Cerebellar nuclear complex (tissue), 1 donor: ENCODE measurements around the gene ZBTB6.

Source experiments
- DNase-seq, 2 experiments: peaks; one replicate each; lab custom pipeline; 2025; lab: John Stamatoyannopoulos, UW

Gene ZBTB6, protein sequence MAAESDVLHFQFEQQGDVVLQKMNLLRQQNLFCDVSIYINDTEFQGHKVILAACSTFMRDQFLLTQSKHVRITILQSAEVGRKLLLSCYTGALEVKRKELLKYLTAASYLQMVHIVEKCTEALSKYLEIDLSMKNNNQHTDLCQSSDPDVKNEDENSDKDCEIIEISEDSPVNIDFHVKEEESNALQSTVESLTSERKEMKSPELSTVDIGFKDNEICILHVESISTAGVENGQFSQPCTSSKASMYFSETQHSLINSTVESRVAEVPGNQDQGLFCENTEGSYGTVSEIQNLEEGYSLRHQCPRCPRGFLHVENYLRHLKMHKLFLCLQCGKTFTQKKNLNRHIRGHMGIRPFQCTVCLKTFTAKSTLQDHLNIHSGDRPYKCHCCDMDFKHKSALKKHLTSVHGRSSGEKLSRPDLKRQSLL

DNA sequence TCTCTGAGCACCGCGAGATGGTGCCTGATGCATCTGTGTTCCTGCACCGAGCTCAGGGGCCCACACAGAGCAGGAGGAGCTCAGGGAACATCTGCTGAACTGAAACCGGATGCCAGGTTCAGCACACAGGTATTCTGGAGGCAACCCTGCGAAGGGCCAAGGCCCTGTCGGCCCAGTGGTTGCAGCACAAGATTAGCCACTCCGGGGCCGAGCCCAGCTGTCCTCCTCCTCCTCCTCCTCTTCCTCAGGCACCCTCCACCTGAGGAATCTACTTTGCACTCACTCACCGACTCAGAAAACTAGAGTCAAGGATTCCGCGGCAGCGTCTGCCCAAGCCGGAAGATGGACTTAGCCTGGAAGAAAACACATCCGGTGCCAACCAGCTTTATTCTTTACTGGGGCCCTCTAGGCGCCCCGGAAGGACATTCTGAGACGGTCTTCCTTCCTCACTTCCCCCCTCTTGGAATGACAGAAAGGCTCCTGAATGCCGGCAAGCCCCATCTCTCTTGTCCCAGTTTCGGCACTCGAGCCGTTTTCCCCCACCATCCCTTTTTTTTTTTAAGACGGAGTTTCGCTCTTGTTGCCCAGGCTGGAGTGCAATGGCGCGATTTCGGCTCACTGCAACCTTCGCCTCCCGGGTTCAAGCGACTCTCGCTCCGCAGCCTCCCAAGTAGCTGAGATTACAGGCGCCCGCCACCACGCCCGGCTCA lies at the start of gene ZBTB6:
Gene ZBTB6, minus strand, starts transcription at position 360 of the 710 bp plus-strand sequence. CDS start 1,251 bp downstream, outside the sequence.
- DNase-seq = peak; percentile 18 to 38

DNA sequence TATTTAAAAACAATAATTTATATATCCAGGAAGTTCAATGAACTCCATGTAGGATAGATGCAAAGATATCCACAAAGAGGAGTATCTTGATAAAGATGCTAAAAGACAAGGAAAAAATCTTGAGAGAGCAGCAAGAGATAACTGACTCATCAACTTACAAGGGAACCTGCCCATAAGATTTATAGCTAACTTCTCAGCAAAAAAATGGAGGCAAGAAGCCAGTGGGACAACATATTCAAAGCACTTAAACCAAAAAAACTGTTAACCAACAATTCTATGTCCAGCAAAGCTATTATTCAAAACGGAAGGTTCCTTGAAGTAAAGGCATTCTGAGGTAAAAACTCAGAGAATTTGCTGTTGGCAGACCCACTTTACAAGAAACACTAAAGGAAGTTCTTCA lies 48.0 kb upstream of the ZBTB6 start:
- no peak for DNase-seq

DNA sequence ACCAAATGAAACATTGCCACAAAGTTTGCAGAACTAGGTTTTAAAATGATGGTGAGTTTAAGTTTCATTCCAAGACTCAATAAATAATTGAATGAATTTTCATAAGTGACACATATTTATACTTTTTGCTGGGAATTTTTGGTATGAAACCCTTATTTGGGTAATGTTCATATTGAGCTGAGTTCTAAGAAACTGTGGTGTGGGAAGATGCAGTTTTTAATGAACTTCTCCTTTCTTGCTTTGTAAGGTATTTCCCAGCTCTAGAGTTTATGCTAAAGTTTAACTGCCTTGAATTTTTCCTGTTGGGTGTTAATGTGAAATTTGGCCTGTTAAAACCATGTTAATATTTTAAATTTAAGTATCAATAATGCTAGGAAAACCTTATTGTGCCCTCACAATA lies 42.8 kb upstream of the ZBTB6 start:
- DNase-seq = no peak

DNA sequence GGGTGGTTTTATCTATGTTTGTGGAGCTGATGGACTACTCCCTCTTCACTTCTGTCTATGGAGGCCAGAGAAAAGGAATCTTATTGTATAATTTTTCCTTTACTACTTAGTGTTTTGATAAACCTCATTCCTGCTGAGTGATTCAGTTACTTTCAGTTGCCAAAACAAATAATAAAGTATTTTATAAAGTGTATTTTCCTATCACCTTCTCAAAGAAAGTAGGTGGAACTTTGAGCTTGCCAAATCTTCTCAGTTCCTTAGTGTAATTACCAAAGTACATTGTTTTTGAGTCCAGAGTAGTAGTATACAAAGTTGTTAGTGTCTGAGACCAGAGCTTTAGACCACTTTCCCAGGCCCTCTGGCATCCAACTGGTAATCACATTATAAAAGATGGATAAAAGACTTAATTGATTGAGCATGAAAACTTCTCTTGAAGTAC lies 41.1 kb upstream of the ZBTB6 start:
- no peak for DNase-seq

DNA sequence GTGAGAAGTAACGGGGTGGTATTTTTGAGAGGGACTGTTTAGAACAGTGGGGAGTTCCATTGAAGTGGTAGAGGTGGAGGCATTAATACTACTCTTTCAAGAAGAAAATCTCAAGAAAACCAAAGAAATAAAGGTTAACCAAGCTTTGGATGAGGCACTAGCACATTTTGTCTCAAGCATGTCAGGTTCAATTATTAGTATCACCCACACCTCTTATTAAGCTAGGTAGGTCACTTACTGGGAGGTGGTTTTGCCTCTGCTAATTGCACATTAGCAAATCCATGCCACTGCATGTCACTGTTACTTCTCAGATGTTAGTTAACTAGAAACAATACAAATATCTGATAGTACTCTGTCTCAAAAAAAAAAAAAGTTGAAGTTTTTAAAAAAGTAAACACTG lies 37.9 kb upstream of the ZBTB6 start:
- no peak for DNase-seq

DNA sequence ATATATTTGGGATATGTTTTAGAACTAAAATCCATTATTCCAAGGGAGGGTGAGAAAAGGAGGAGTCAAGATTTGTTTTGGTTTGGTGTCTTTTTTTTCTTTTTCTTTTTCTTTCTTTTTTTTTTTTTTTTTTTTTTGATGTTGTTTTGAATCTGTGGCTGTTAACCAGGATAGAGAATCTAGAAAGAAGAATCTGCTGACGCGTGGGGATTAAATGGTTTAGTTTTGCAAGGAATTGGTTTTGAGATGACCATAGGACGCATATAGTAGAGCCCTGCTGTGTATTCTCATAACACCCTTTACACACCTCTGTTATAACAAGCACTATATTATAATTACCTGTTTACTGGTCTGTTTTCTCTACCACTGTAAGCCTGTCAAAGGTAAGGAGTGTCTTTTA lies 37.1 kb upstream of the ZBTB6 start:
- no peak for DNase-seq

DNA sequence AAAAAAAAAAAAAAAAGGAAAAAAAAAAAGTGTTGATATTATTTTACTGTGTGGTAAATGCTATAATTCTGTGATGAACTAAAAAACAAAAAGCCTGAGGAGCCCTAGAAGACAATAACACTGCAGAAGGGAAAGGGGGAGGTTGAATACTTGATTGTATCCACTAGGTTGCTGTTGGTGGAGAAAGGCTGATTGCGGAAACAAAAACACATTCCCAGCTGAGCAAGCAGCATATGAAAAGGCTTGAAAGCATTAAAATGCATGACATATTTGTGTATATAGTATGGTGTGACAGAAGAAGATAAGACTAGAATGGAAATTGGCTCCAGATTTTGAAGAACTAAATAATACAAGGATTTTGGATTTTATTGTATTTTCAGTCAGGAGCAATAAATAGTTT lies 36.6 kb upstream of the ZBTB6 start:
- no peak for DNase-seq

DNA sequence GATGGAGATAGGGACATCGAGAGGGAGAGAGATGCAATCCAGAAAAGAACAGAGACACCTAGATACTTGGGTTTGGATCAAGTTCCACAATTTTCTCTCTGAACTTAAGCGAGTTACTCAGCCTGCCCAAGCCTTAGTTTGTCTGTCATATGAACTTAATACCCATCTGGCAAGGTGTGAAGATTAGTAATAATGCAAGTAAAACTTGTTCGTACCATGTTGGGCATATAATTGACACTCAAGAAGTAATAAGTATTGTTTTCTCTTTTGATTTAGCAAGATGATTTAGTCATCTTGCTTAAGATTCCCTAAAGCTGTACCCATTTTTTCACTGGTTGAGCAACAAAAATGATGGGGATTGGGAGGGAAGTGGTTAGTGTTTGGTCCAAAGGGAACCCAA lies 35.2 kb upstream of the ZBTB6 start:
- DNase-seq = no peak

DNA sequence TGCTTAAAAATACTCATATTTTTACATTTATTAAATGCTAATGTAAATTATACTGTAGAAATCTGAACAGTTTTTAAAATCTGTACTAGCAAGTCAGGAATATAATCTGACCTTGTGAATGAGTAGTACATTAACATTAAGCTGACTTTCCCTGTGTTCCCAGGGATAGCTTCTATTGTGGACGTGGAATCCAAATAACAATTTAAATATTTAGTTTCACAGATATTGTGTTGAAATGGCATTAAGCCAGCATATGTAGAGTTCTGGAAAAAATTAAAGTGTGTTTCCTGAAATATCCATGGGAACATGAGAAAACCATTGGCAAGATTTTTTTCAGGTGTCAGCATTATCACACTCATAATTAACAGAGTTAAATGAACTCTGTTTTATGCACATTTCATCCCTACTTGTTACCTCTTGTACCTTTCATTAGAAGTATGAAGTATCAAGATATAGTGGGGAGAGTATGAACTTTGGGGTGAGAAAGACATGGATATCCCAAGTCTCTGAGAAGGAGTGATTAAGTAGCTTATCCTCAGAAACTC lies 33.4 kb upstream of the ZBTB6 start:
- no peak for DNase-seq

DNA sequence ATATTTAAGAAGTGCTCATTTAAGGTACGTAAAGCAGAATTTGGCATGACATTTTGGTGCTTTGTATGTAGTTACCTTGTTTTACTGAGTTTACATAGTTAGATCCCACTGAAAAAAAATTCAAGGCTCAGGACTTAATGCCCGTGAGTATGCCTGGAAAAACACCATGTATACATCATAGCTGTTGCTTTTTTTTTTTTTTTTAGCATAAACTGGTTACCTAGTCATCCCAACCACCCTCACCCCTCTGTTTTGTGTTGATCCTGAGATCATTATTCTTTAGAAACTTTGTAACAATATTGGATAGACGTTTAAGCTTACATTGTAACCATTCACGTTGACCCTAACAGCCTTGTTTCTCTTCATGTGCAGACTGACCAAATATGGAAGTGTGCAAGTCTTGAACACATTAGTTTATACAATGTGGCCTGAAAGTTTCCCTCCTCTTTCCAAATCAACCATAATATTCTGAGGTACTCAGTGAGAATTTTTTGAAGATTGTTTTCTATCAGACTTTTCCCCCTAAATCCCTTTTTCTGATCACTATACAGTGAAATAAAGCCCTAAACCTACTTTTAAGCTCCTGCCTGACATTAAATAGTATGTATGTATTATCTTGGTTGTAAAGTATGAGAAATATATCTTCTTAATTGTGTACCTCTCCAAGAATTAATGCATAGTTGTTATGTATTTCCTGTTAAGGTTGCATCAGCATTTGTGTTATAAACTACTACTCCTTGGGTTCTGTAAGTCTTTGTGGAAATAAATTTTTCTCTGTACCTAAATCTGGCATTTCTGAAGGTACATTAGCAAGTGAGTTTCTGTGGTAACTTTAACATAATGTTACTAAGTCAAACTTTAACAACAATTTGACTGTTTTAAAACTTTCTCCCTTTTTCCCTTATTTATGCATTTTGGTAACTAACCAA lies 32.1 kb upstream of the ZBTB6 start:
- no peak for DNase-seq

DNA sequence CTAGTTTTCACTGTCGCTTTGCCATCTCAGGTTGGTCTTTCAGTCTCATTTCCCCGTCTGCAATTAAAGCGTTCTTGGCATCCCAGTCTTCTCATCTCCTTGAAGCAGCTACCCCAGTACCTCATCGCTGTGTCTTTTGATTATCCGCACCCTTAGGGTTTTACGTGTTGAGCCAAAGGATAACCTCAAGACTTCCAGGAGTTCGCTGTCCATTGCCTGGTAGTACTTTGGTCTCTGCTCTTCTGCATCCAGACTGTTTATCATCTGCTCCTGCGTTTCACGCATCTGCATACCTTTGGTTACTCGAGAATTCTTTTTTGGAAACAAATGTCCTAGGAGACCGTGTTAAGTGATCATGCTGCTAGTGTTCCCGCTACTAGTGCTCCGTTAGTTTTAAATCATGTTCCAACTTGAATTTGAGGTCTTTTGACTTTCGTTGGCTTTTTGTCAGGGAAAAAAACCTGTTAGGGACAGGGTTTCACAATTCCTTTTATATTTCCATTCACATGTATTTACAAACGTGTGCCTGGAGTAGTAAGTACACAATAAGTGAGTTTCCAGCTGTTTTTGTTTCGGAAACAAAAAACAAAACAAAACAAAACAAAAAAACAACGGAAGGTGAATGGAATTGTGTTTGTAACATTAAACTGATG lies 28.6 kb upstream of the ZBTB6 start:
- DNase-seq = no peak

DNA sequence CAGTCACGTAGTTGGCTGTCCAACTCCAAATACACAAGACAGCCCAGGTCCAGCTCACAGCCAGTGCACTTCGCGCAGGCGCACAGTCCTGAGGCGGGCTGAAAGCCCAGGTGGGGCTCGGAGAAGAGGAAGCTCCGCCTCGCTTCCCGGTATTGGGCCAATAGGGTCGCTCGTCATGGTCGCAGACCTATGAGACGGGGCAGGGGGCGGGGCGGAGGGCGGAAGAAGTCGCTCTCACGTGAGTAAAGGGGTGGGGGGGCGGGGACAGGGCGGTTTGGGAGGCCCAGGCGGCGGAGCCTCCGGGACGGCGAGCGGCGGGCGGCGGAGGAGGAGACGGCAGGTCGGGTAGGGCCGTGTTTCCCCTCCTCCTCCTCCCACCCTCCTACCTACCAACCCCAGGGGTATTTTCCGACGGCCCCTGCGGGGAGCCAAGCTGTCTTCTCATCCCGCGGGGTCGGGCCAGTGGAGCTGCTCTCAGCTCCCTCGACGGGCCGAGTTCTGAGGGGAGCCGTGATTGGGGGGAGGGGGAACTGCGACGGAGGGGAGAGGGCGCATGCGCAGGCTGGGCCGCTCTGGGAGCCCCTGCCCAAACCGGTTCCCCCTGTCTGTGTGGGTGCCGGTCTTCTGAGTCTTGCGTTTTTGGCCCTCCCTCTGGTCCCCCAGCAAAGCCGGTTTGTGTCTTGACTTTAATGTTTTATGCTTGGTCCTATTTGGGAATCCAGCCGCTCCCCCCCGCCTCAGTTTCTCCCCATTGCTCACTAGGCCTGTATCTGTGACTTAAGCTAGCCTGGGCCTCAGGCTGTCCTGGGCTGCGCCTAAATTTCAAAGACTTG lies 27.8 kb upstream of the ZBTB6 start, which contains the start of gene RABGAP1:
Gene RABGAP1, plus strand, starts transcription at position 272 of the 833 bp plus-strand sequence. CDS start 16,040 bp downstream, outside the sequence.
- peak; percentile 75 to 95 for DNase-seq

DNA sequence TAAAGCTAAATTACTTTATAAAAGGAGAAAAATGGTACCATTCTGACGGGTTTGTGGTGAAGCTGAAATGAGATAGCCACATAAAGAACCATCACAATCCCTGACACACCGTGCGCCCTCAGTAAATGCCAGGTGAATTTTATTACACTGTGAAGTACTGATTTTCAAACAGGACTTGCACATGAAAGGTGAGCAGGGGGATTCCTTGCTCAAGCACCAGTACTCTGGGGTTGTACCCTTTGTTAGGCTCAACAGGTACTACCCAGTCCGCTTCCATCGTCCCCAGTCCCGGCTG lies 27.3 kb upstream of the ZBTB6 start:
- no peak for DNase-seq

DNA sequence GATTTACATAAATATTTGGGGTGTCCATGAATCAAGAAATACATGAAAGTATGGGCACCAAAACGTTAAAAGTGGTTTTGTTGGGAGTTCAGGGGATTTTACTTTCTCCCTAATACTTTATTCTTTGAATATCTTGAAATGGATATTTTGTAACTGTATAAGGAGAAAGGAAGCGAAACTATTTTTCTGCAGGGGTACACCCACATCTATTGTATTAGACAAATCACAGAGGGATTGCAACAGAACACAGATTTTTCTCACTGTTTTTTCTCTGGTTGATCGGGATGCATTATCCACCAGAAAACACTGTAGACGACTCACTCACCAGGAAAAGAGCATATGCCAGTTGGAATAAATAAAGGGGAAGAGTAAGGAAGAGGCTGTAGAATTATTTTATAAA lies 26.5 kb upstream of the ZBTB6 start:
- DNase-seq = no peak

DNA sequence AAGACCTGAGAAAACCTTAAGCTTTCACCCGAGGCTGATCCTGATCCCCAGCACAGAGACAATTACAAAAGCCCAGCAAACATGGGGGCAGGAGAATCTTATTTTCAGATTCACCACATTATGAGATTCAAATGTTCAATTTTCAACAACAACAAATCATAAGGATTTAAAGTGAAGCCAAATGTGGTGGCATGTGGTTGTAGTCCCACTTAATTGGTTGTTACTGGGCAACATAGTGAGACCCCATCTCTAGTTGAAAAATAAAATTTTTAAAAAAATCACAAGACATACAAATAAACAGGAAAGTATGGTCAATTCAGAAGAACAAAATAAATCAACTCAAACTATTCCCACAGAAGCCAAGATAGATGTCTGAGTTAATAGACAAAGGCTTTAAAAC lies 23.8 kb upstream of the ZBTB6 start:
- DNase-seq = no peak

DNA sequence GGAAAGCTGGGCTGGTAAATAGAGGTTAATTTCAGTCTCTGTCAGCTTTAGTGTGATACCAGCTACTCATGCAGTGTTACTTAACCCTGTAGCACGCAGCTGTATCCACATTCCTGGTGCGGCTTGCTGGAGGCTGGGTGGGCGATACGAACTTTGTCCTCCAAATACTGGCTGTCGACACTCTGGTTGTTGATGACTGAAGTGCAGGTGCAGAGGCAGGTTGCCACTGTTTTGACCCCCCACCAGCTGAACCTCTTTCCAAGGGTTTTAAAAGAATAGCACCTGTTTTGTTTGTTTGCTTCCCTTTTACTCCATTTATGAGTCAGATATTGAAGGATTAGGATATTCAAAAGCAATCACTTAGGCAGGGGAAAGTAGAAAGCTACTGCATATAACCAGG lies 23.3 kb upstream of the ZBTB6 start:
- no peak for DNase-seq

DNA sequence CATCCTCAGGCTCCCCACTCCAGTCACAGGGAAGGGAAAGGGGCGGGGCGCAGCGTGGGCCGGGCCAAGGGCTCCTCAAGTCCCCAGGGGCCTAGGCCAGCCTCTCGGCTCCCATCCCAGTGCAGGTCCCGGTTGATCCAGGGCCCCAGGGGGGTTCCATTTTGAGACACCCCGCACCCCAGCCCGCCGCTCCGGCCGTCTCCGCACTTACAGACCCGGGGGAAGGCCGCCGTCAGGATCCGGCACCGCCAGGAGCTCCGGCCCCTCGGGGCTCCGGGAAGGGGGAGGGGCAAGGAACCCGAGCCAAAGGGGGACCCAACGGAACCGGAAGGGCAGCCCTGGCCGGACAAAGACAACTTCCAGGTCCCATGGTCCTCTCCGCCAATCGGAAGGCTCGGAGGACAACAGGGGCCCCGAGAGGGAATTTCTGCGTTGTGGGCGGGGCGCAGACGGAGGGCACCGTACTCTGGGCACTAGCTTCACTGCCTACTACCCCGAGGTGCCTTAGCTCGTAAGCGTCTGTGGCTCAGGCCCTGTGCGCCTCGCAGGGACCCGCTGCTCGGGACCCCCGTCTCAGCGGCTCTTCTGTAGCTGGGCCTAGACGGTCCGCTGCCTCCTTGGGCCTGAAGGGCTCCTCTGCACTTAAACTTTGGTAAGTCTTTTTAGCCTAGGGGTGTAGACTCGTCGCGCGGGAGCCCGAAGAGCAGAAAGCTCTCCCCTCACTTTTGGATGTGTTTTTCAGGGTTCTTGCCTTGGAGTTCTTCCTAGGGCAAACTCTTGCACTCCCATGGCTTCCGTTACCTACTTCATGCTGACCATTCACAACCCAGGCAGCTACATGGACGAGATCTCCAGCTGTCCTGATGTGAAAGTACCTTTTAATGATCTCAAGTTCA lies 18.4 kb upstream of the ZBTB6 start, which contains the start of gene ZBTB26:
Gene ZBTB26, minus strand, starts transcription at position 287 of the 896 bp plus-strand sequence. CDS start 11,578 bp downstream, outside the sequence.
- DNase-seq = peak; percentile 48 to 78

DNA sequence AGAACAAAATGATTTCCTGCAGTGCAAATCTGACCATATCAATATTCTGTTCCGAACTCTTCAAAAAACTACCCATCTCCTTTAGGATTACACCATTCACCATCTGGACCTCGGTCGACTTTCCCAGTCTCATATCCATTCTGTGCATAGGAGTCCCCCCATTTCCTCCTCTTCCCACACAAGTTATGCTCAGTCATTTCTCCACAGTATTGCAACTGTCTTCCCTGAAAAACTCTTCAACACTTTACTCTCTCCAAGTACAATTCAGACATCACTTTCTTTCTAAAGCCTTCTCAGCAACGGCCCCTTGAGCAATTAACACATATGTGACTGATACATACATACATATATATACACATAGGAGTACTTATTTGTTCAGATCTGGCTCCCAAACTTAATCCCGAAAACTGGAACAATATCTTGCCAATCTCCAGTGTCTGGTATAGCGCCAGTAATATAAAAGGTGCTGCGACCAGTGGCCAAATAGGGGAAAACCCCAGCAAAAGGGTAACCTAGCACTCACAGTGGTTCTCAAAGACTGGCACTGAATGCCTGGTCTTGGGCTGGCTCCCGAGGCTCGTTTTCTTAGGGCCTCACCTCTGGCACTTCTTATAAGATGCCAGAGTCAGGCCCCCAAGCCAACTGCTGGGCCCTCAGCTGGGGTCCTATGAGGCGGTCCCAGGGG lies 17.6 kb upstream of the ZBTB6 start:
- DNase-seq = no peak
